Measurements from ENCODE around the gene MED16.
"Not testable (repeated sequence)": the region's sequence is repeated elsewhere in the genome, so short reads cannot be mapped to it uniquely, and the experiment has no call there.

MED16 gene

DNA sequence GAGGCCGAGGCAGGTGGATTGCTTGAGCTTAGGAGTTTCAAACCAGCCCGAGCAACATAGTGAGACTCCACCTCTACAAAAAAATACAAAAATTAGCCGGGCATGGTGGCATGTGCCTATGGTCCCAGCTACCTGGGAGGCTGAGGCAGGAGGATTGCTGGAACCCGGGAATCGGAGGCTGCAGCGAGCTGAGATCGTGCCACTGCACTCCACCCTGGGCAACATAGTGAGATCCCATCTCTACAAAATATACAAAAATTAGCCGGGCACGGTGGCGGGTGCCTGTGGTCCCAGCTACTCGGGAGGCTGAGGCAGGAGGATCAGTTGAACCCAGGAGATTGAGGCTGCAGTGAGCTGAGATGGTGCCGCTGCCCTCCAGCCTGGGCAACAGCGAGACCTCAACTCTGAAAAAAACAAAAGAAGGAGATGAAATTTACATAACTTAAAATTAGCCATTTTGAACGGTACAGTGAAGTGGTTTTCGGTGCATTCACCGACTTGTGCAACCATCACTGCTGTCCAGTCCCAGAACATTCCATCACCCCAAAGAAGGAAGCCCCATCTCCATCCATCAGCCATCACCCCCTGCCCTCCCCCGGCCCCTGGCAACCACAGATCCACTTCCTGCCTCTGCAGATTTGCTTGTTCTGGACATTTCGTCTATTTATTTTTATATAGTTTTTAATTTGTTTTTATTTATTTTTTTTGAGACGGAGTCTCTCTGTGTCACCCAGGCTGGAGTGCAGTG is 66.9 kb downstream of the MED16 start:
- DNase-seq: no peak

DNA sequence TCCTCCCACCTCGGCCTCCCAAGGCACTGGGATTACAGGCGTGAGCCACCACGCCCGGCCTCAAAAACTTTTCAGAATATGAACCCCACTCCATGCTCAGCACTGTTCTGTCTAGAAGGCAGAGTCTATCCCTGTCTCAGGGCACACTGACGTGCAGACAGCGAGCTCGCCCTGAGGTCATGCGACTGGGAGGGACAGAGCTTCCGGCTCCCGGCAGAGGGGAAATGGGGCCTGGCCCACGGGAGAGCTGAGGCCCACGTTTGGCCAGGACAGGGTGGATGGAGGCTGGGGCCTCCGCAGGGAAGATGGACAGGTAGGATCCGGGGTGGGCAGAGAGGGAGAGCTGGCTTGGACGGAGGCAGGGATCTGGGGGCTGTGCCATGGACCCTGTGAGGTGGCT is 68.1 kb downstream of the MED16 start:
- no peak for DNase-seq

DNA sequence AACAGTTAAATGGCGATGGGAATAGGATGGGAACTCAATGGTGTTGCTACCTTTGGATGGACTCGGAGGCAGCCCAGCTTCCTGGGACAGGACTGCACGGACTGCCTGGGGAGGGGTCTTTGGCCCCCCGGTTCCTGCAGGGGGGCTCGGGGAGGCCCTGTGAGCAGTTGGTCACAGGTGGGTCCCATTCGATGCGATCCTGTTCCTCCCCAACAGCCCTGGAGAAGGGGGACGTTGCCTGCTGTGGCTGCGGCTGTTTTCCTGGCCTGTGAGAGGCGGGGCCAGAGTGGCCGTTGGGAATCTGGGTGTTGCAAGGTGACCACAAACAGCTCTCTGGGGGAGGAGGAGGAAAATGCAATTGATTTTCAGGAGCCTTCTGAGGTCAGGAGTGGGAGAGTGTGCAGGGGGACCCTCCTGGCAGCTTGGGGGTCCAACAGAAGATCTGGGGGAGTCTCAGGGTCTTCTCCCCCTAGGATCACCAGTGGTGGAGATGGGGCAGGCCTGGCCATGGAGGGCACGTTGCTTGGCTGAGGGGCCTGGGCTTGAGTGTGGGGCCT is 69.3 kb downstream of the MED16 start:
- DNase-seq: no peak

DNA sequence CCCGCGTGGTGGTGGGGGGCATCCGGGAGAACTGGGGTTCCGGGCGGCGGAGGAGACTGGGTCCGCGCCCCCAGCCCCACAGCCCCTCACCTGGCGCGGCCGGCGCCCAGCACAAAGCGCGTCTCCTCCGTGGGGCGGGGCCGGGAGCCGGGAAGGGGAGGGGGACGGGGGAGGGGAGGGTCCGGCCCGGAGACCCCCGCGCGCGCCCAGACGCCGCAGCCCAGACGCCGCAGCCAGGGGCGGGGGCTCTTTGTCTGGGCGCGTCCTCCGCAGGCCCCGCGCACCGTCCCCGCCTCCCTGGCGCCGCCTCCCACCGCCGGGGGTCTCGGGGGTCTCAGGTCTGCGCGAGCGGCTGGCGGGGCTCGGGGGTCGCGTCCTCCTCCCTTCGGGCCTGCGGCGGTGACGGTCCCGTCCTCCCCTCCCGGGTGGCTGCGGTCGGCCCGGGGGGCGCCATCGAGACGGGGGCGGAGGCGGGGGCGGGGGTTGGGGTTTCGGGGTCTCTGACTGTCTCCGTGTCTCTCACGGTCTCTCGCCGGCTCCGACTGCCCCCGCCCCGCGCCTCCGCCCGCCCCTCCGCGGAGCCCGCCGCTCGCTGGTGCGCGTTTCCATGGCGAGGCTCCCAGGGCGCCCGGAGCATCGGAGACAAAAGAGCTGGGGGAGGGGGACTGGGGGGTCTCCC is 71.0 kb downstream of the MED16 start, which contains the start of gene PLPPR3:
Gene PLPPR3, minus strand, starts transcription at position 131 of the 679 bp plus-strand sequence. CDS start 396 bp downstream, outside the sequence.
- DNase-seq: no peak

DNA sequence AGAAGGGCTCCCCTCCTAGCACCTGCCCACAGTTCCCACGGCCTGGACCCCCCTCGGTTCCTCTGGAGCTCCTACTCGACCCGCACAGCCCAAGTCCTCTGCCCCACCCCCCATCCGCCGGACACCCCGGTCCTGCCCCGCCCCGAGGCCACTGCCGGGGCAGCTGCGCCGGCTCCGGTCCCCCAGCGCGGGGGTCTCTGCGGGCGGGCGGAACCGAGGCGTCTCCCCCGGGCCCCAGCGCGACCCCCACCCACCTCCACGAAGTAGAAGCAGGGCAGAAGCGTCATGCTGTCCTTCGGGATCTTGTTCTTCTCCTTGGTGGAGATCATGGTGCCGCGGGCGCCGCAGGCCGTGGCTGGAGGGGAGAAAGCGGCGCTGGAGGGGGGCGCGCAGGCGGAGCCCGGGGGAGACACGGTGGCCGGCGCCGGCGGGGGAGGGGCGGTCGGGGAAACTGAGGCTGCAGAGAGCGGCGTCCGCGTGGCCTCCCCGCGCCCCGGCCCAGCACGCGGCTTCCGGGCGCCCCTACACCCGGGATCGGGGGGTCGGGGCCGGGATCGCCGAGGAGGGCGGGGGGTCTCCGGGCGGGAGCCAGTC is 71.7 kb downstream of the MED16 start:
- DNase-seq: no peak

DNA sequence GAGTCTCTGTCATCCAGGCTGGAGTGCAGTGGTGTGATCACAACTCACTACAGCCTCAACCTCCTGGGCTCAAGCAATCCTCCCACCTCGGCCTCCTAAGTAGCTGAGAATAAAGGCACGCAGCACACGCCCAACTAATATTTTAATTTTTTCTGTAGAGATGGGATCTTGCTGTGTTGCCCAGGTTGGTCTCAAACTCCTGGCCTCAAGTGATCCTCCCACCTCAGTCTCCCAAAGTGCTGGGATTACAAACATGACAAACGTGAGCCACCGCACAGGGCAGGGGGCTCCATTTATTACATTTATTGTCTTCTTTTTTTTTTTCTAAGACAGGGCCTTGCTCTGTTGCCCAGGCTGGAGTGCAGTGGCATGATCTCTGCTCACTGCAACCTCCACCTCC is 72.8 kb downstream of the MED16 start:
- not testable (repeated sequence) for DNase-seq

Measured in activated CD4-positive, alpha-beta T cell treated with anti-CD3 and anti-CD28 coated beads, Interleukin-10, Interleukin-2, amounts not matched to agents 100 ng/mL and 50 ng/mL, durations not matched to agents 16 hours and 8 hours (primary cell).